ENCODE data around the gene GABRR3. TPM values are rescaled to one million over a fixed set of nuclear protein-coding genes. Genes with fewer than 3 reads are reported as not detected.

The GABRR3 gene
- total RNA-seq, 1 experiment from 2014 or later = not detected

DNA sequence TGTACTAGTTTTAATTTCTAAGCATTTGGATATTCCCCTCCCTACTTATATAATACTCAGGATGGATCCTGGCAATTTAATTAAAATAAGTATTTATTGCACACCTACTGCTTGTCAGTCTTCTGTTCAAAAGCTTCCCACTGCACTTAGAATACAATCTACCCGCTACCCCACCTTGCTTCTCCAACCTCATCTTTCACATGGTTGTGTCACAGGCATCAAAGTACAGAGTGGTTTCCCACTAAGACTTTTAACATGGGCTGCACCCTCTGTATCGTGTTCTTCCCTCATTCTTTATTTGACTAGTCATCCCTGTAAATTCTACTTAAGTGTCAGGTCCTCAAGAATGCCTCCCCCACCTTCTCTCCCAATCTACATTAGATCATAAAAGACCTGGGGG is 97.9 kb downstream of the GABRR3 start:
- CTCF ChIA-PET = no interaction called here
- POLR2A ChIA-PET (ENCODE audit: low non-redundant PET) = no interaction called here
- Histone ChIP-seq H3K4me1 (ENCODE audit: insufficient read depth, low read length, poor library complexity, severe bottlenecking) (no peaks in the 10 kb centered on the region), H3K9me3 (ENCODE audit: low read depth, low read length, poor library complexity, severe bottlenecking) (no peaks in the 10 kb centered on the region), H3K27ac (ENCODE audit: low read depth, low read length, poor library complexity, severe bottlenecking) (no peak overlapping the region), H3K36me3 (ENCODE audit: insufficient read depth, low read length, poor library complexity, severe bottlenecking) (no peaks in the 10 kb centered on the region), H3K27me3 (replicated peaks; ENCODE audit: insufficient read depth, low read depth, low read length, poor library complexity) (no peaks in the 10 kb centered on the region), H3K4me3 (ENCODE audit: low read depth, low read length, poor library complexity, severe bottlenecking) (no peak overlapping the region)
- no peak for DNase-seq (ENCODE audit: low spot score)
- no TSS peak for BruUV-seq (replicated peaks)
- TF ChIP-seq, protein P1, sequence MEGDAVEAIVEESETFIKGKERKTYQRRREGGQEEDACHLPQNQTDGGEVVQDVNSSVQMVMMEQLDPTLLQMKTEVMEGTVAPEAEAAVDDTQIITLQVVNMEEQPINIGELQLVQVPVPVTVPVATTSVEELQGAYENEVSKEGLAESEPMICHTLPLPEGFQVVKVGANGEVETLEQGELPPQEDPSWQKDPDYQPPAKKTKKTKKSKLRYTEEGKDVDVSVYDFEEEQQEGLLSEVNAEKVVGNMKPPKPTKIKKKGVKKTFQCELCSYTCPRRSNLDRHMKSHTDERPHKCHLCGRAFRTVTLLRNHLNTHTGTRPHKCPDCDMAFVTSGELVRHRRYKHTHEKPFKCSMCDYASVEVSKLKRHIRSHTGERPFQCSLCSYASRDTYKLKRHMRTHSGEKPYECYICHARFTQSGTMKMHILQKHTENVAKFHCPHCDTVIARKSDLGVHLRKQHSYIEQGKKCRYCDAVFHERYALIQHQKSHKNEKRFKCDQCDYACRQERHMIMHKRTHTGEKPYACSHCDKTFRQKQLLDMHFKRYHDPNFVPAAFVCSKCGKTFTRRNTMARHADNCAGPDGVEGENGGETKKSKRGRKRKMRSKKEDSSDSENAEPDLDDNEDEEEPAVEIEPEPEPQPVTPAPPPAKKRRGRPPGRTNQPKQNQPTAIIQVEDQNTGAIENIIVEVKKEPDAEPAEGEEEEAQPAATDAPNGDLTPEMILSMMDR (conservative IDR thresholded peaks at IDR 0.05; ENCODE audit: low read depth, low read length) = no peak
- intact Hi-C loops (cut with micrococcal nuclease; ENCODE audit: unreplicated experiment) = no loop called here

DNA sequence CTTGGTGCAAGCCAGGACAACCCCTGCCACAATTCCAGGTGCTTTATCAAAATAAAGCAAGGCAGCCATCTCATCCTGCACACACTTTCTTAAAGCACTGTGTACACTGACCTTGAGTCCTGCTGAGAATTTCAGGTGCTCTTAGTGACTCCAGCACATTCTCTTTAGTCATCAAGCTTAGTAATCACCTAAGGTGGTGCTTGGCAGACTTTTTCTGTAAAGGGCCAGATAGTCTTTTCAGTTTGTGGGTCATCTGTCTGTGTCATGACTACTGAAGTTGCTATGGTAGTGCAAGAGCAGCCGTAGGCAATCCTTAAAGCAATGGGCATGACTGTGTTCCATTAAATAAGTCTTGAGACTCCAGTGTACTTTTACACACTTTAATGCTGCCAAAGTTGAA is 99.3 kb downstream of the GABRR3 start:
- CTCF ChIA-PET = no interaction called here
- intact Hi-C loops (cut with micrococcal nuclease; ENCODE audit: unreplicated experiment) = no loop called here
- TF ChIP-seq EZH2 (IDR thresholded peaks at IDR 0.05; ENCODE audit: borderline replicate concordance, low read depth, low read length, poor library complexity, severe bottlenecking) = no peak
- TF ChIP-seq, protein P1 (conservative IDR thresholded peaks at IDR 0.05; ENCODE audit: low read depth, low read length) = no peak
- POLR2A ChIA-PET (ENCODE audit: low non-redundant PET) = no interaction called here
- Histone ChIP-seq H3K4me3 (ENCODE audit: low read depth, low read length, poor library complexity, severe bottlenecking) (no peak overlapping the region), H3K27me3 (replicated peaks; ENCODE audit: insufficient read depth, low read depth, low read length, poor library complexity) (no peaks in the 10 kb centered on the region), H3K27ac (ENCODE audit: low read depth, low read length, poor library complexity, severe bottlenecking) (no peak overlapping the region), H3K9me3 (ENCODE audit: low read depth, low read length, poor library complexity, severe bottlenecking) (no peaks in the 10 kb centered on the region), H3K4me1 (ENCODE audit: insufficient read depth, low read length, poor library complexity, severe bottlenecking) (no peaks in the 10 kb centered on the region), H3K36me3 (ENCODE audit: insufficient read depth, low read length, poor library complexity, severe bottlenecking) (no peaks in the 10 kb centered on the region)
- DNase-seq (ENCODE audit: low spot score) = no peak
- no TSS peak for BruUV-seq (replicated peaks)

Other genes with a start within 250 kb of the GABRR3 start
- gene CRYBG3, start 213.3 kb downstream of the GABRR3 start, total RNA-seq (2021) = 8.6 and 8.7 TPM in 2 replicates
- 28.4 and 29.1 TPM in 2 replicates for gene RIOX2, start 62.9 kb downstream of the GABRR3 start, total RNA-seq (2021)
- not detected in 2 replicates for gene OR5AC2, start 51.9 kb upstream of the GABRR3 start, total RNA-seq (2021)
- not detected in 2 replicates for gene OR5H1, start 95.4 kb upstream of the GABRR3 start, total RNA-seq (2021)
- not detected in 2 replicates for gene OR5H14, start 112.2 kb upstream of the GABRR3 start, total RNA-seq (2021)
- gene OR5H15, start 131.4 kb upstream of the GABRR3 start, total RNA-seq (2021) = not detected in 2 replicates
- gene OR5H6, start 228.9 kb upstream of the GABRR3 start, total RNA-seq (2021) = not detected in 2 replicates
- gene OR5H2, start 247.2 kb upstream of the GABRR3 start, total RNA-seq (2021) = not detected in 2 replicates